Activated CD8-positive, alpha-beta T cell treated with anti-CD3 and anti-CD28 coated beads, Interleukin-2, amount 10 ng/mL, durations not matched to agents 7 days and 5 days (primary cell): Measurements from ENCODE around the gene OR2T33. TPM values are rescaled to one million over a fixed set of nuclear protein-coding genes. Genes with fewer than 3 reads are reported as not detected.

Source experiments
- ATAC-seq: fragments of 150-1000 bp; cut with Tn5 transposase; one replicate; pipeline ENCODE4 v1.10.0; 2021; ENCODE audit warnings: moderate library complexity
- CTCF ChIA-PET: fragments of 350-600 bp; sonication (Branson Sonifier 250); formaldehyde crosslinking; loops from one replicate; lab custom pipeline; 2021; ENCODE audit warnings: antibody characterized with exemption; lab: Charles Lee
- POLR2A ChIA-PET: fragments of 350-600 bp; sonication (Branson Sonifier 250); formaldehyde crosslinking; loops from one replicate; lab custom pipeline; 2021; ENCODE audit warnings: antibody characterized with exemption; lab: Charles Lee
- DNase-seq: peaks from one replicate; pipeline ENCODE4 v3.0.0-alpha.2; 2020
- H3K27ac Mint-ChIP-seq: one replicate; pipeline ENCODE4 v1.8.0; 2021; ENCODE audit warnings: mild to moderate bottlenecking, mixed read lengths
- H3K27me3 Mint-ChIP-seq: one replicate; pipeline ENCODE4 v1.8.0; 2021; ENCODE audit warnings: low read depth, mixed read lengths
- H3K36me3 Mint-ChIP-seq: one replicate; pipeline ENCODE4 v1.8.0; 2021; ENCODE audit warnings: low read depth, mixed read lengths
- H3K4me1 Mint-ChIP-seq: one replicate; pipeline ENCODE4 v1.8.0; 2021; ENCODE audit warnings: low read depth, mixed read lengths
- H3K4me3 Mint-ChIP-seq: one replicate; pipeline ENCODE4 v1.8.0; 2021; ENCODE audit warnings: mild to moderate bottlenecking, mixed read lengths
- H3K9me3 Mint-ChIP-seq: one replicate; pipeline ENCODE4 v1.8.0; 2022; ENCODE audit warnings: mixed read lengths; ENCODE audit not compliant: insufficient read depth
- total RNA-seq, 2 experiments: library from RNA; stranded (reverse); gene quantifications; one replicate each; pipeline ENCODE4 v1.2.3, GENCODE V29; 2021

OR2T33 gene
- total RNA-seq, 2 experiments from 2014 or later, result not detected

DNA sequence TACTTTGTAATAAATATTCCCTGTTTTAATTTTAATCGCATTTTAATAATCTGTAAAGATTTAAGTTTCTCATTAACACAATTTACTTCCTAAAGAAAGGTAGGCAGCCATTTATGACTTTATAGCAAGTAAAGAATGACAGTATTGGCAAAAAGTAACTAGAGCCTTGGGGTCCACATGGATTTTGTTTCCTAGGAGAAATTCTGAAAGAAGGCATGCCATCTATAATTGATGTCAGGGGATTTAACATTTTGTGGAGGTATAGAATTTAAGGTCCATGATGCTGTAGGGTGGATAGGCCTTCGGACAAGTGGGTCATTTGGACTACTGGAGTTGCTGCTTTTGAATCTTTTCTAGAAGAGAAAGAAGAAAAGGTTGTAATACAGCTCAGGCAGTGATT, 46.7 kb downstream of the OR2T33 start, which contains the start of gene OR2M4:
TSS of gene OR2M4 (plus strand) at position 301 of the 400 bp plus-strand sequence. CDS start 7,512 bp downstream, outside the sequence.
- POLR2A ChIA-PET, result no interaction called here
- DNase-seq, result no peak
- no peak for ATAC-seq
- CTCF ChIA-PET, result interaction anchor here (1.1 kb wide), 1 partner anchor 9 kb away, joined by 3 read pairs; no protein-coding TSS in a partner anchor
- Mint-ChIP-seq H3K27ac (no peak within 1 kb of the TSS), H3K36me3 (no peaks in the 10 kb centered on the region), H3K9me3 (no peaks in the 10 kb centered on the region), H3K4me3 (no peak within 1 kb of the TSS), H3K27me3 (no peaks in the 10 kb centered on the region), H3K4me1 (no peaks in the 10 kb centered on the region)

DNA sequence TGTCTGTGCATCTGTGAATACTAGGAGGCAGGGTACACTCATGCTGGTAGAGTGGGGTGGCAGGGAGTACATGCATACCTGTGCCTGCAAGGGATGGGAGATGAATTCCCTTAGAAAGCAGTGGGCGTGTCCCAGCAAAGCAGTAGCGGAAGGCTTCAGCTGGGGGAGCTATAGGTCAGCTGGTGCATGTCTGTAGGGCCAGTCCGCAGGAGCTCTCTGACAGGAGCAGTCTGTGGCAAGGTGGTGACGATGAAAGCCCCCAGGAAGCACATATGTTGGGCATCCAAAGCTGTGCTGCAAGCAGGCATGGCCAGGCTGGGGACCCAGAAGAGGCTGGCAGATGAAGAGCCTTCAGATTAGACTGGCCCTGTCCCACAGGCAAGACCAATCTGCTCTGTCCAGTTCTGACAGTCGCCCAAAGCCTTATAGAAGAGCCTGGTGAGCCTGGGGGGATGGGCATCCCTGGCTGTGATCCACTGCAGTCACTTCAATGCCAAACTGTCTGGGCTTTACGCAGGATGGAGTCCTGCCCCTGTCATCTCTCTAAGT, 48.3 kb downstream of the OR2T33 start:
- Mint-ChIP-seq H3K27ac (no peak overlapping the region), H3K4me3 (no peak overlapping the region), H3K36me3 (no peaks in the 10 kb centered on the region), H3K27me3 (no peaks in the 10 kb centered on the region), H3K9me3 (no peaks in the 10 kb centered on the region), H3K4me1 (no peaks in the 10 kb centered on the region)
- no peak for DNase-seq
- CTCF ChIA-PET, result no interaction called here
- POLR2A ChIA-PET, result no interaction called here
- ATAC-seq, result no peak

DNA sequence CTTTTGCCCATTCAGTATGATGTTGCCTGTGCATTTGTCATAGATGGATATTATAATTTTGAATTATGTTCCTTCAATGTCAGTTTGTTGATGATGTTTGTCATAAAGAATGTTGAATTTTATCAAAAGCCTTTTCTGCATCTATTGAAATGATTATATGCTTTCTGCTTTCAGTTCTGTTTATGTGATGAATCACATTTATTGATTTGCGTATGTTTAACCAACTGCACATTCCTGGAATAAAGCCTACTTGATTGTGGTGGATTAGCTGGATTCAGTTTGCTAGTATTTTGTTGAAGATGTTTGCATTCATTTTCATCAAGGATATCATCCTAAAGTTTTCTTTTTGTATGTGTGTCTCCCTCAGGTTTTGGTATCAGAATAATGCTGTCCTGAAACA, 52.2 kb downstream of the OR2T33 start:
- DNase-seq, result no peak
- no peaks in the 10 kb centered on the region for H3K27me3 Mint-ChIP-seq
- H3K4me3 Mint-ChIP-seq, result no peak overlapping the region
- H3K27ac Mint-ChIP-seq, result no peak overlapping the region
- H3K9me3 Mint-ChIP-seq, result no peaks in the 10 kb centered on the region
- no peaks in the 10 kb centered on the region for H3K36me3 Mint-ChIP-seq
- POLR2A ChIA-PET, result no interaction called here
- CTCF ChIA-PET, result no interaction called here
- no peak for ATAC-seq
- H3K4me1 Mint-ChIP-seq, result no peaks in the 10 kb centered on the region

Other genes with a start within 250 kb of the OR2T33 start
- gene OR2L2, start 247.9 kb downstream of the OR2T33 start, total RNA-seq, result not detected
- not detected for gene OR2L3, start 231.1 kb downstream of the OR2T33 start, total RNA-seq
- gene OR2L13, start 182.8 kb downstream of the OR2T33 start, total RNA-seq, result not detected
- gene OR2M5, start 132.8 kb downstream of the OR2T33 start, total RNA-seq, result not detected
- gene OR2M2, start 103.2 kb downstream of the OR2T33 start, total RNA-seq, result not detected
- not detected for gene OR2M3, start 80.7 kb downstream of the OR2T33 start, total RNA-seq
- gene OR2M4, start 46.6 kb downstream of the OR2T33 start, total RNA-seq, result not detected
- gene OR2T12, start 25.4 kb upstream of the OR2T33 start, total RNA-seq, result not detected
- not detected for gene OR2M7, start 46.6 kb upstream of the OR2T33 start, total RNA-seq
- not detected for gene OR14C36, start 70.8 kb upstream of the OR2T33 start, total RNA-seq
- gene OR2T4, start 83.7 kb upstream of the OR2T33 start, total RNA-seq, result not detected
- gene OR2T6, start 97.8 kb upstream of the OR2T33 start, total RNA-seq, result not detected
- not detected for gene OR2T1, start 125.1 kb upstream of the OR2T33 start, total RNA-seq
- not detected for gene OR2T2, start 167.7 kb upstream of the OR2T33 start, total RNA-seq
- not detected for gene OR2T3, start 195.4 kb upstream of the OR2T33 start, total RNA-seq
- gene OR2T5, start 210.6 kb upstream of the OR2T33 start, total RNA-seq, result not detected
- not detected for gene OR2G6, start 230.1 kb upstream of the OR2T33 start, total RNA-seq